NCI-H526 treated with DMSO at 0.1 percent for 48 hours (cell line): ENCODE data around the gene IGHMBP2.

Experiments
- DNase-seq: peaks from one replicate; lab custom pipeline; 2025; lab: John Stamatoyannopoulos, UW

The IGHMBP2 gene

GRCh38 chr11:68980776-68981065 is 77.0 kb downstream of the IGHMBP2 start, which contains the start of gene MRGPRD:
Gene MRGPRD, minus strand, starts transcription at chr11:68980986. Its CDS starts 0 bp downstream, at chr11:68980986.
- DNase-seq = no peak

- no peak for DNase-seq
Measured at GRCh38 chr11:68982134-68982533, 78.4 kb downstream of the IGHMBP2 start.

DNA sequence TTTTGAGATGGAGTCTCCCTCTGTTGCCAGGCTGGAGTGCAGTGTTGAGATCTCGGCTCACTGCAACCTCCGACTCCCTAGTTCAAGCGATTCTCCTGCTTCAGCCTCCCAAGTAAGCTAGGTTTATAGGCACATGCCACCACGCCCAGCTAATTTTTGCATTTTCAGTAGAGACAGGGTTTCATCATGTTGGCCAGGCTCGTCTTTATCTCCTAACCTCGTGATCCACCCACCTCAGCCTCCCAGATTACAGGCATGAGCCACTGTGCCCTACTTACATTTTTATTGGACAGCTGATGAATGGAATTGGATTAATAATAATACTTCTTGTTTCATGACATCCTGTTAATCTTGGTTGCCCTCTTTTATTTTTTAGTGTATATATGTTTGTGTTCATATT is 80.1 kb downstream of the IGHMBP2 start:
- no peak for DNase-seq

GRCh38 chr11:68987211-68987610 is 83.5 kb downstream of the IGHMBP2 start:
- DNase-seq = no peak

DNA sequence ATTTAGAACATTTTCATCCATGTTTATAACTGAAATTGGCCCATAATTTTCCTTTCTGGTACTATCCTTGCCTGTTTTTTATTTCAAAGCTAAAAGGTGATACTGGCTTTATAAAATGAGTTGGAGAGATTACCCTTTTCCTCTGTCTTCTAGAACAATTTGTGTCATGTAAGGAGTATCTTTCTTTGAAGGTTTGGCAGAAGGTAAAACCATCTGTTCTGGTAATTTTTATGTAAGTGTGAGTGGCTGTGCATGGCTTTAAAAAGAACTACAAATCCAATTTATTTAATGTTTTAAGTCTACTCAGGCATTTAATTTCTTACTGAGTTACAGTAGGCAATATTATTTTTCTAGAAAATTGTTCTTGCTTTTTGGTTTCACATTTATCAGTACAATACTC is 84.8 kb downstream of the IGHMBP2 start:
- DNase-seq = no peak
